ENCODE measurements around the gene COL5A1.

The COL5A1 gene

DNA sequence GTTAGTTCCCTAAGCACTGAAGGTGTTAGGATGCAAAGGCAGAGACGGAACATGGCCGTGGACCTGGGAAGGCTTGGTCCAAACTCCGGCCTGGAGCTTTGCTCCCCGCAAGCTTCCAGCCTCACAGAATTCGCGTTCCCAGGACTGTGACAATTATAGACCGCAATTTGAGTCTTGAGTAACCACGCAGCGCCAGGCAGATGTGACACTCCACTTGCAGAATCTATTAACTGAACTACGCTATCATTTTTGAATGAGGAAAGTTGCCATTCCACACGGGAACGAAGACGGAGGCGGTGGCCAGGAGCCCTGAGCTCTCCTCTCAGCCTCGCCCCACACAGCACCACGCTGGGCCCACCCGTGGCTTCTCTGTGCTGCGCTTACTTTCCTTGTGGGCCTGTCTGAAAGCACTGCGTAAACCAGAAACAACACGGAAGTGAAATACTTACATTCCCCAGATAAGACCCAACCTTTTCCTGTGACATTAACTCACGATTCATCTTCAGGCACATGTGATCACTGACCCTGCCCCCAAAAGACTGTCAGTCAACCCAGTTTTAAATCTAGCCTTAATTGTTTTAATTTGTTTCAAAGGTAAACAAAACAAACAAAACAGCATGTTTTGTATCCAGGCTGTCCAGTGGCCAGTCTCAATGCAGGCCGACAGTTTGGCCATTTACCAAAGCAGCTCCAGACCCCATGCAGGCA is 16.1 kb upstream of the COL5A1 start:
- no peak for DNase-seq (ENCODE audit: low read depth in 2 of 2)

DNA sequence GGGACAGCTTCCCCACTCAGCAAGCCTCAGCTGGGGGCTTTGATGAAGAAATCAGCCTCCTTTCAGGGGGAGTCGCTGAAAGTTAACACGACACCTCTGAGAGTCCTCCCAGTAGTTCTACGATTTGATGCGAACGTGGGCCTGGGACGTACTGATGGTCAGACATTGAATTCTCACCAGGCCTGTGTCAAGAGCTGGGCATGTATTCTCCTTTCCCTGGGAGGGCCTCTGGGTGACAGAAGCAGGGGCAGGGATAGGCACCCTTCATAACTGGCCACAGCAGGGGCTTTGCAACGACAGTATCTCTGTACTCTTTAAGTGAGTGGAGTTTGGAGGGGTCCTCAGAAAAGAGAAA is 15.6 kb upstream of the COL5A1 start:
- no peak for DNase-seq (ENCODE audit: low read depth in 2 of 2)

DNA sequence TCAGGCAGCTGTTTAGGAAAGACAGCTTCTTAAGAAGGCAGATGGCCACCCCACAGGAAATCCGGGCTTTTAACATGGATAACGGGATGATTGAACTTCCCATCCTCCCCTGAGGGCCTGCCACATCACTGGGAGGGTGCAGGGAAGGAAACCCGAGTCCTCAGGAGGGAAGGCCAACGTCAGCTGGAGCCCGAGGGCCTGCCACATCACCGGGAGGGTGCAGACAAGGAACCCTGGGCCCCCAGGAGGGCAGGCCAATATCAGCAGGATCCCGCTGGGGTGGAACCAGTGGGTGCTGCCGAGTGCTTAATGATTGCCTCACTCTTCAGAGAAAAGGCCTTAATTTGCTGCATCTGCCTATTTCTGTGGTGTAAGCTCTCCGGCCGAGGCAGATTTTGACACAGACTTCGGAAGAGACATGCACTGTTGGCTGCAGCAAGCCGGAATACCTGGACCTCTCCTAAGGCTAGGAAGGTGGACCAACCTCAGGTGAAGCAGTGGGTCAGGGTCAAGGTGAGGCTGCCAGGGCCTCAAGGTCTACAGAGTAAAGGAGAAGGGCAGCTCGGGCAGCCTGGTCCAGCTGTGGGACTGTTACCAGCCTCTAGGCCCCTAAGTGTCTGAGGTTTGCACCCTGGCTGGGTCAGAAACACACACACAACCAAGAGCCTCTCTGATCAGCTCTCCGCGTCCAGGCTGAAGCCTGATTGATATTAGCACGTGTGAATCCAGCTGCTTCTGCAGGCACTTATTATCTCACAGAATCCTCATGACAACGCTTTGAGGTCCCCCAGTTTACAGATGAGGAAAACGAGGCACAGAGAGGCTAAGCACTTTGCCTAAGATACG is 14.8 kb upstream of the COL5A1 start:
- DNase-seq (ENCODE audit: low read depth in 2 of 2) = no peak

DNA sequence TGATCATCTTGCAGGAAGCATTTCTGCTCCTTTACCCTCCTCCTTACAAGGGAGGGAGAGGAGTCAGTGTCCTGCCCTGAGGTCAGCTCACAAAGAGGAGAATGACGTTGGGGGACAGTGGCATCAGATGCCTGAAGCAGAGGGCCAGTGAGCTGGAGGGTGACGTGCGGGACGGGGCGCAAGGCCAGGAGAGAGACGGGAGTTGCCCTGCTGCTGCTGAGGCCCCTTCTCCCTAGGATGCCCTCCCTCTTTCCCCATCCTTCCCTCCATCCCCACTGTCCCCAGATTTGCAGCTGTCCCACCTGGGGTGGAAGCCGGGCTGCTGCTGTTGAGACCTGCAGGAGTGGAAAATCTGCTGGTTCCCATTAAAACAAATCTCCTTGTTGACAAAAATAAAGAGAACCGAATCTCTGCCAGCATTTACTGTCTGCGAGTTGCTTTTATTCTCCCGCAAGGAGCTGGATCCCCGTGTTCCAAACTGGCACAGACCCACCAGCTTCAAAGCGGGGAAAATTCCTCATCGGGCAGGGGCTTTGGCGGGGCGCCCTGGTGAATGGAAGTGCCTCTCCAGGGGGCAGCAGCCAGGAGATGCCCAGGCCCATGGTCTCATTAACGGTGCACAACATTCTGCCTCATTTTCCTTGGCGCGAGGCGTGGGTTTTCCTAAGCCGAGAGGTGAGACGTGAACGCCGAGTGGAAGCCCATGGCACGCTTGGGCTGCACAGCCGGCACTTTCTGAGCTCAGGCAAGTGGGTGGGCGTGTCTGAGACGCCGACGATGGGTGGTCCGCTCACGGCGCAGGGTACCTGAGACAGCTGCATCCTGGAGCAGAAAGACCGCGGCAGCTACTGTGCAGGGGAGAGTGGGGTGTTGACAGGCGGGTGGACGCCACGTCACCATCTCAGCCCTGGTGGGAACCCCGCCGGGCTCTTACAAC is 13.9 kb upstream of the COL5A1 start:
- DNase-seq (ENCODE audit: low read depth in 2 of 2) = no peak

DNA sequence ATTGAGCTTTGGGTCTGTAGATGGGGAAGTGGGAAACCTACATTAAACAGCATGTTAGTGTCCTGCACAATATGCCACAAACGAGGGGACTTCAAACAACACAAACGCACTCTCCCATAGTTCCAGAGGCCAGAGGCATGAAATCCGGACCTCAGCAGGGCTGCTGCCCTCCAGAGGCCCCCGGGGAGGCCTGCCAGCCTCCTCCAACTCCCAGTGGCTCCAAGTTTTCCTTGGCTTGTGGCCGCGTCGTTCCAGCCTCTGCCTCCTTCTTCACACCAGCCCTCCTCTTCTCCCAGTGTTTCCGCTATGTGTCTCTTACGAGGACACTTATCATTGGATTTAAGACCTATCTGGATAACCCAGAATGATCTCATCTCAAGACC is 13.3 kb upstream of the COL5A1 start:
- DNase-seq (ENCODE audit: low read depth in 2 of 2) = no peak

DNA sequence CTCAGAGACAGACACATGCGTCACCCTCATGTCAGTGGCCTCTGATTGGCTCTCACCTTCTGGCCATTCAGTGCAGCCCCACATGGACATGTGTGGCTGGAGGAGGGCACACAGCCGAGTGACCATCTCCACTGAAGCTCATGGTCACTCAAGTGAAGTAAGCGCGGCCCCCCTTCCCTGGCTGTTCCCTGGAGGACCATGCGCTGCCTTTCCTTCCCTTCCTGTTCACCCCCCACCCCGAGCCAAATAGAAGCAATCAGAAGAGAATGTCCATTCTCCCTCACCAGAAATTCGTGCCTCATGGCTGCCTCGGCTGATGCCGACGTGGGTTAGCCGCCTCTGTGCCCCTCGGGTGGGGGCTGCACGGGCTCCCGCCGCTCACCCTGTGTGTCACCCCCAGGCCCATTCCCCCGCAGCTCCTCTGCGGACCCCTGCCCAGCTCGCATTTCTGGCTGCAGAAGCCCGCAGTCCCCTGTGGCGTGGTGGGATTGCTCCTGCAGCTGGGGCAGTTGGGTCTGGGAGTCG is 12.5 kb upstream of the COL5A1 start:
- DNase-seq (ENCODE audit: low read depth in 2 of 2) = no peak

DNA sequence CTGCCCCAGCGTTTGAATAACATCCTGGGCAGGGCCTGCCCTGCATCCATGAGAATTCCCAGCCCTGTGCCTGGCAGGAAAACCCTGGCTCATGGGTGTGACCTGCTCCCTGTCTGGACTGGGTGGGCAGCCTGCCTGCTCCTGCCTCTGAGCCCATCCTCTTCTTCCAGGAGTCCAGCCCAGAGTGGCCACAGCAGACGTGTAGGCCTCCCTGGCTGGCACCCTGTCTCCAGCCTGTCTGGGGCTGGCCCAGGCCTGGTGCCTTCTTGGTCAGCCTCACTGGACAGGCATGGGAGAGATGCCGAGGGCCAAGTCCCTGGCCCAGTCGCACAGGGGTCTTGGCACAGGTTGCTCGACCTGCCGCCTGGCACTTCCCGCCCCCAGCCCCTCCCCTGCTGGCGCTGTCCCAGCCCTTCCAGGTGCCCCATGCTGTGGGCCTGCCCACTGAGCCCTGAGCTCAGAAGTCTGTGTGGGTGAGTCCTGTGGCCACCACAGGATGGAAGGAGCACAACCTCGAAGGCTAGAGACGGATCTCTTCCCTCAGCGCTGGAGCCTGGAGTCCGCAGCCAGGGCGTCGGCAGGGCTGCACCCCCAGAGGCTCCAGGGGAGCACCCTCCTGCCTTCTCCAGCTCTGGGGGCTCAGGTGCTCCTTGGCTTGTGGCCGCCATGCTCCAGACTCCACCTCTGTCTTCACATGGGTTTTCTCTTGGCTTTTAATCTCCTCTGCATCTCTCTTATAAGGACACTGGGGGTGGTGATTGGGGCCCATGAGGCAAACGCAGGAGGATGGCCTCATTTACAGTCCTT is 11.8 kb upstream of the COL5A1 start:
- no peak for DNase-seq (ENCODE audit: low read depth in 2 of 2)

DNA sequence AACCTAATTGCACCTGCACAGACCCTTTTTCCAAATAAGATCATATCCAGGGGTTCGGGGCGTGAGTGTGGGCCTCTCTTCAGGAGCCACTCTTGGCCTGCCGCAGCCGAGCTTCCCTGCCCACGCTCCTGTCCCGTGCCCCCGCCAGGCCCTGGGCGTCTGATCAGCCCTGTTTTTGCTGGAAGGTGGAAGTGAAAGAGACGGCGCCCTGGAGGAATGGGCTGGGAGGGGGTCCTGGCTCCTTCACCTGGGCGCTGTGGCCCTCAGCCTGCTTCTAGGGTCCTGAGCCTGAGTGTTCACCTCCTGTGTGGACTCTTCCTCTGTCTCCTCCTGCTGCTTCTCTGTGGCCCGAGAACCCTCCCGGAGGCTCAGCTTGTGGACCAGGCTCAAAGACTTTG is 11.2 kb upstream of the COL5A1 start:
- DNase-seq (ENCODE audit: low read depth in 2 of 2) = no peak

DNA sequence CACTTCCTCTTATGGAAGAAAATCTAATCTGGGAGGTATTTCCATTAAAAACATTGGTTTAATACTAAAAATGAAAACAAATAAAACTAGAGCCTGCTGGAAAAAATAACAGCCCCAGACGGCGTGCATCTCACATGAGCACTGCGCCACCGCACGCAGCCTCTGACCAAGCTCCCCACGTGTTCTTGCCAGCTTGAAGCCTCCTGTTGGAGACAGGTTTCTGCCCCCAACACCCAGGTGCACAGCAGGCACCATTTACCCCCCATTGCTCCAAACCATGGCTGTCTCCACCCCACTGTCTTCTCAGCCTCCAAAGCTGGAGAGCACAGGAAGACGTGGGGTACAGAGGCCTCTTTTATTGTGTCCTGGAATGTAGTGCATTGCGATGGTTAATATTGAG is 10.7 kb upstream of the COL5A1 start:
- no peak for DNase-seq (ENCODE audit: low read depth in 2 of 2)

DNA sequence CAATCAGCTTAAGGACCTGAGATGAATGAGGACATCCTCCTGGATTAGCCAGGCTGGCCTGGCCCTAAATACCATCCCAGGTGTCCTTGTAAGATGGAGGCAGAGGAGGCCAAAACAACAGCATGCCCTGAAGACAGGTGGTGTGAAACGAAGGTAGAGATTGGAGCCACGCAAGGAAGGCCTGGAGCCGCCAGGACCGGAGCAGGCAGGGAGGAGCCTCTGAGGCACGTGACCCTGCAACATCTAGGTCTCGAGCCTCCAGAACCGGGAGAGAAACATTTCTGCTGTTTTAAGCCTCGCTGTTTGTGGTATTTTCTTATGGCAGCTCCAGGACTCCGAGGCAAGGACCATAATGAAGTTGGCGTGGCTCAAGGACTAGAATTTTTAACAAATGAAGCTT is 9.7 kb upstream of the COL5A1 start:
- no peak for DNase-seq (ENCODE audit: low read depth in 2 of 2)

DNA sequence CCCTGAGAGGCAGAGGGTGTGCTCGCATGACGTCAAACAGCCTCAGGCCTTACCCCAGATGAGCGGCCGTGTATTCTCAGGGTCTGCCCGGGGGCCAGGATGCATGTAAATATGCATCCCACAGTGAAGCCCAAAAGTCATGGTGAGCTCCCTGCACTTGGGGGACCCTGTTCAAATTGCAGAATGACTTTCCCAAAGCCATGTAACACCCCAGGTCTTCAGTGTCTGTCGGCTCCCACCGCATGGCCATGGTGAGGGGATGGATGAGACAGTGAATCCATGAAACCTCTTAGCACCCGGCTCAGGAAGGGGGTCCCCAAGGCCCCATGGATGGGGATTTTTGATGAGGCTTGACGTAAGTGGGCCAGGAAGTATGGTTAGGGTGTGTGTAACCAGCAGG is 9.3 kb upstream of the COL5A1 start:
- DNase-seq (ENCODE audit: low read depth in 2 of 2) = no peak

DNA sequence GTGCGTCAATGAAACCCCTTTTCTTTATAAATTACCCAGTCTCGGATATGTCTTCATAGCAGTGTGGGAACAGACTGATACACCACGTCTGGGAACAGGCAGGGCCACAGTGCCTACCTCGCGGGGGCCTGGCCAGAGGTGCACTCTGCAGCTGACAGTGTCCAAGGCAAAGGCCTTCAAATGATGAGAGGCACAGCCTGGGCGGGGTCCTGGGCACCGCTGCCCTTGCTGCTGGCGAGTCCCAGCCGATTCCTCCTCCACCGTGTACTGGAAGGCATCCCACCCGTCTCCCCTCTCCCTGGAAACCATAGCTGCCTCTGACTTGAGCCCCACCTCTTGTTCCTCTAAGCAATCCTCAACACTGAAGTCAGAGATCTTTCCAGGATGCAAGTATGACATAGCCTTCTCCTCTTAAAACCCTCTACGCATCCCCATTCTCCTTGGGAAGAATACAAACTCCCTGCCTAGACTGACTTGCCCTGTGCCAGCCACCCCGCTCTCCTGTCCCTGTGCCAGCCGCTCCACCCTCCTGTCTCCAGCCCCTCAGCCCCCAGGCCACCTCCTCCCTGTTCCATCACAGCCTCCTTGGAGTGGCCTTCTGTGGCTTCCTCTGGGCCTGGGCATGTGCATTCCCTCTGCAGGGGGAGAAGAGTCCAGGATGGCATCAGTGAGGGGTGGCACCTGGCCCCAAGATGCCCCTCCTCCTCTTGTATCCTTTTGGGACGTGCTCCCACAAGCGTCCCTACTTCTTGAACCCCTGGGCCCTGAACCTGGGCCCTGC is 8.1 kb upstream of the COL5A1 start:
- DNase-seq (ENCODE audit: low read depth in 2 of 2) = no peak

DNA sequence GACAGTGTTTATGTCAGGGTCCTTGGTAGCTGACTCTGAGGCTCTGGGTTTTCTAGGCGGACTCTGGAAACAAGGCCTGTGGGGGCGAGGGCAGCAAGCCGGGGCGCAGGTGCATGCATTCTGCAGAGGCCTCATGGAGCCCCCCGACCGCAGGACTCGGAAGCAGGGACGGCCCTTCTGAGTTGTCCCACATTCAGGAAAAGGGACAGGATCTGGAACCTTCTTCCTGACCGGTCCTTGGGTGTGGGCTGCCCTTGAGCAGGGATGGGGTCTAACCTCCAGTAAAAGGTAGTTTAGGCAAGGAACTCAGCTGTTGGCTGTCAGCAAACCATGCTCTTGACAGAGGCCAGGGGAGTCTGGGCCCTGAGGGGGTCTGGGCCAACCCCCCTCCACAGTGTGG is 7.4 kb upstream of the COL5A1 start:
- no peak for DNase-seq (ENCODE audit: low read depth in 2 of 2)

DNA sequence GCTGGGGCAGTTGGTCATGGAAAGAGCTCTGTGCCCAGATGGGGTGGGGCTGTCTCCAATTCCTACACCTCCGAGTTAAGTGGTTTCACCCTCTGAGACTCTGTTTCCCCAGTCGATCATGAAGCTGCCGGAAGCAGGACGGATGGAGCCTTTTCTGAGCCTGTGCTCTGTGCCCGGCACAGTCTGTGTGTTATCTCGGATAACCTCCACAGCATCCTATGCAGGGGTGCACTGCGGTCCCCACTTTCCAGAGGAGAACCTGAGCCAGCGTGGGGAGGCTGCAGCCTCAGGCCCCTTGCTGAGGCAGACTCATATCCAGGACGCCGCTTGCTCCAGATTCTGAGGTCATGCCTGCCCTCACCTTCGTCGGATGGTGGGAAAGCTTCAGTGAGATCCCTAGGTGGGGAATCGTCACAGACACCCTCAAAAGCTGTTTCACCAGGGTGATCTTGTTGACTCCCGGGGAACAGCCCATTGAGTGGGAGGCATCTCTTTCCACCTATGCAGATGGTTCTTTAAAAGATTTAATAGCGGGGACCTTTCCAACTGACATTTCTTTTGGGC is 6.9 kb upstream of the COL5A1 start:
- DNase-seq (ENCODE audit: low read depth in 2 of 2) = no peak

DNA sequence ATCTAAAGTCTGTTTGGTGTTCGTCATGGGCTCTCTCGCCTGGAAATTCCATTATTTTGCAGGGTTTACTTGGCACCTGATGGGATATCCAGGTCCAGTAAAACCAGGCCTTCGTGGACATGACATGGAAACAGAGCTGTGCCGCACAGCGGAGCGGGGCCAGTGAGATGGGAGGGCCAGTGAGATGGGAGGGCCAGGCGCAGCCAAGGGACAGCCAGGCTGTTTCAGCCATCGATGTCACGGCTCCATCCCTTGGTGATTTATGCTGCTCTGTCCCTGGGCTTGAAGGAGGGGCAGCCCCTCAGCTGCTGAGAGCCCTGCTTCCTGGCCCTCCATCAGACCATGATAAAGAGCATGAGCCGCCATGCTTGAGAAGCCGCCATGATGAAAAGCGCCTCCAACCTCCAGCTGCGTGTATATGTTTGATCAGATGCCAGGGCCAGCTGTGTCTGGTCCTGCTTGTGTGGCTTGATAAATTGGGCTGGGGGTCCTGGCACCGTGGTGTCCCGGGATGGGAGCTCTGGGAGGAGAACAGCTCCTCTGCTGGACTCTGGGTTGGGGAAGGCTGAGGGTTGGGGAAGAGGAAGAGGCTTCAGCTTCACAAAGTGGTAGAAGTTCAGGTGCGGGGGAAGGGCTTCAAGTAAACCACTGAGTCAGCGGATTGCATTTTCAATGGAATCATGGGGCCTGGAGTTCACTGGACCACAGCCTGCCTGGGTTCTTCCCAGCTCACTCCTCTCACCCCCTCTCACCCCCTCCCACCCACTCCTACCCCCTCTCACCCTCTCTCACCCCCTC is 6.1 kb upstream of the COL5A1 start:
- DNase-seq (ENCODE audit: low read depth in 2 of 2) = no peak

DNA sequence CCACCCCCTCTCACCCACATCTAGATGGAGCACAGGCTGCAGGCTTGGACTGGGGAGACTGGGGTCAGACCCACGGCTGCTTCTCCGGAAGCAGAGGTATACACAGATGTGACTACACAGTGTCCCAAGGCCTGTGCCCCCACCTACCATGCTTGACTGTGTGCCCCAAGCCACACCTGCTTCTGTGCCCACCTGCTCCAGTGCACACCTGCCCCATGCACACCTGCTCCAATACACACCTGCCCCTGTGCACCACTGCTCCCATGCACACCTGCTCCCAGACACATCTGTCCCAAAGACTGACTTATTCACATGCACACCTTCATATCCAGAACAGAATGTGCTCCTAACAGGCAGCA is 5.5 kb upstream of the COL5A1 start:
- no peak for DNase-seq (ENCODE audit: low read depth in 2 of 2)

DNA sequence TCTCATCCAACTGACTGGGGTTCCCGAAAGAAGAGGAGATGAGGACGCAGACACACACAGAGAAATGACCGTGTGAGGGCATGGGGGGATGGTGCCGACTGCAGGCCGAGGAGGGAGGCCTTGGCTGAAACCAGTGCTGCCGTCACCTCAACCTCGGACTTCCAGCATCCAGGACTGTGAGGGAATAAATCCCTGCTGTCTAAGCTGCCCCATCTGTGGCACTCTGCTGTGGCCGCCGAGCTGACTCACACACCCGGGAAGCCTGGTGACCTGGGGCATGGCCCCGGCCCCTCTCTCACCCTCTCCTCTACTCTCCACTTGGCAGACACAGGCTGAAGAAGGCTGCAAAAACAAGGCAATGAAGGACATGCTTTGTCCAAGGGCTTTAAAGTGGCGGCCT is 4.4 kb upstream of the COL5A1 start:
- DNase-seq (ENCODE audit: low read depth in 2 of 2) = no peak

DNA sequence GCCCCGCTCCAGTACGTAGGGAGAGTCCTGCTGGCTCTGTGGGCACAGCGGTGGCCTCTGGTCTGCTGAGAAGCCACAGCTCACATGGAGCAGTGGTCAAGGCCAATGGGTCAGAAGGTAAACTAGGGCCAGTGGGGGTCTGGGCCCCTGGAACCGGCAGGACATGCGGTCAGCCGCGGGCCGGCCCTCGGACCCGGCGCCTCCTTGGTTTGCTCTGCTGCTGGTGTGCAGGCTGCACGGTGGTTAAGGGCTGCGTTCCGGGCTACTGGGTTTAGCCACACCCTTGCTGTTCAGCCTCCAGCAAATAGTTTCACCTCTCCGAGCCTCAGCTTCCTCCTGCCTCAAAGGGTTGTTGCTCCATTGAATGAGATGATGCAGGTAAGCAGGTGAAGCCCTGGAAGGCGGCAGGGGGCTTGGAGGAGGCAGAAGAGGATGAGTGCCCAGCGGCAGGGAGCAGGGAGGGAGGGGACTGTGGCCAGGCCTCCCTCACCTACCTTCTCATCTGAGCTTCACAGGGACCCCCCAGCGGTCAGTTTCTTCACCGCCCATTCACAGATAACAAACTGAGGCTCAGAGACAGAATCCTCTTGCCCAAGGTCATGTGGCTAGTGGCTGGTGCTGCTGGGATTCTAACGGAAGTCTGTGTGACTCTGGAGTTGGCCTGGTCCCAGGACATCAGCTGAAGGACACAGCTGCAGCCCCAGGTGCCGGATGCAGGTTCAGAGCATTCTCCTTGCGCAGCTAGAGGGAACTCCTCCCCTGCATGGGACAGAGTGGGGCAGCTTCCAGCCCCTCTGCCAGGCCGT is 3.7 kb upstream of the COL5A1 start:
- no peak for DNase-seq (ENCODE audit: low read depth in 2 of 2)

Data from stimulated activated CD8-positive, alpha-beta memory T cell treated with anti-CD3 and anti-CD28 coated beads, Interleukin-2, amount 100 ng/mL, for 48 hours (primary cell).